NCI-H526 (cell line): ENCODE data around the gene TPCN2.

Experiments used
- DNase-seq, 2 experiments: peaks; one replicate each; lab custom pipeline; 2025; lab: John Stamatoyannopoulos, UW

Gene TPCN2

DNA sequence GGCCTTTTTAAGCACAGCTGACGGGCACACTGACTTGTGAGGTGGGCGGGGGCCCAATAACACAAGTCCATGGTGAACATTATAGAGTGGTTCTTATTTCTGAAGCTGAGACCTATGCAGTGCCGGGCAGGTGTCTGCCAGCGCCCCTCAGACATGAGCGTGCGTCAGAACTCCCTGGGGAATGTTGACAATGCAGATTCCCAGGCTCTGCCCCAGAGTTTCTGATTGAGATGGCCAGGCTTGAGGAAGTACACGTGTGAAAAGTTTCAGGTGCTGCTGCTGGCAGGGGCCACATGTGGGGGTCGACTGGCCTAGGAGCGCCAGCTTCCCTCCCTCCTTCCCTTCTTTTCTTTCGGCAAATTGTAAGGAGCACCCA is 46.2 kb downstream of the TPCN2 start:
- DNase-seq: no peak

DNA sequence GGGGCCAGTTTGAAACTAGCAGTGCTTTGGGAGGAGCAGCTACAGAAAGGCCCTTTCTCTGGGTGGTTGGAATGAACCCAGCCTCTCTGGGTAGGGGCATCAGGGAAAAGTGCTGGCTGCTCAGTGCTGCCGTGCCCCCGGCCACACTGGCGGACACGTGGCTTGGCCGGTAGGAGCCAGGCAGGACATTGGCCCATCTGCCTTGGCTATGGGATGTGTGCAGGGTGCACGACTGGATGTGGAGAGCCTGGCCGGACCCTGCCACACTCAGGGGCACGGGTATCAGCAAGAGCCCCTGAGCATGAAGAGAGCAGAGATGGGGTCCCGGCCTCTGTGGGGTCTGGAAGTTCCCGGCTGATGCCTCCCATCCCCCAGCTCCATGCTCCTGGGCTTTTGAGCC is 46.6 kb downstream of the TPCN2 start:
- DNase-seq: no peak

DNA sequence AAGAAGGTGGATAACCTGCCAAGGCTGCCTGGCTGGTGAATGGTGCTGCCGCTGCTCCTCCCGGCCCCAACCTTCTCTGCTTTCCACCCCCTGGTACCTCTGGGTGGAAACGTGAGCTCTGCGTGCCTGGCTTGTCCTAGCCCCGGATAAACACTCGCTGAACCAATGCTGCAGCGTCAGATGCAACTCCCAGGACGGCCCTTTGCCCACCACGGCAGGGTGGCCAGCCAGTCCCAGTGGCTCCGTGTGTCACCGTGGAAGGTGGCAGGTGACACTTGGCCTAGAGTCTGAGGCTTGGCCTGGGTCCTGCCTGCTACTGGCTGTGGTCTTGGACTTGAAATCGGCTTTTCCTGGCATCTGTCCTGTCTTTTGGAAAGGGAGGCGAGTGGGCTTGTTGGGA is 47.7 kb downstream of the TPCN2 start:
- DNase-seq: no peak

- no peak for DNase-seq
Measured at GRCh38 chr11:69097263-69097662, 48.5 kb downstream of the TPCN2 start.

DNA sequence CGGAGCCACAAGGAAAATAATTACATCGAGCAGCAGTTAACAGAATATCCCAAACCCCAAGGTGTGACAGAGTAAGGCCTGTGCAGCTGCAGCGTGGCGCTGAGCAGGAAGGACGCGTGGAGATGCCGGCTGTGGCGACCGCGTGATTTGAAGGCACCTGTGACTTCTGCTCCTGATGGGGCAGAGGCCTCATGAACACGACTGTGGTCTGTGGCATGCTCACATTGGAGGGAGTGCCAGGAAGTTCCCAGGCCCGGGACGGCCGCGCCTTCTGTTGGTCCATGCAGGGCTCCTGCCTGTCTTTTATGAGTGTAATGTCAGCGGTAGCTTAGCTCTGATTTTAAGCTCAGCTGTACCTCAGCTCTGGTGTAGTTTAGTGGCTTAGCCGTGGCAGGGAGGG is 50.4 kb downstream of the TPCN2 start:
- DNase-seq: no peak

GRCh38 chr11:69100454-69101114 is 51.9 kb downstream of the TPCN2 start:
- no peak for DNase-seq

- peak; percentile 97 to 99 for DNase-seq
Measured at GRCh38 chr11:69101115-69101791, 52.5 kb downstream of the TPCN2 start.

- no peak for DNase-seq
Measured at GRCh38 chr11:69101792-69102695, 53.3 kb downstream of the TPCN2 start.

- DNase-seq: no peak
Measured at GRCh38 chr11:69102732-69103615, 54.2 kb downstream of the TPCN2 start.

GRCh38 chr11:69104212-69104855 is 55.6 kb downstream of the TPCN2 start:
- DNase-seq: no peak

- DNase-seq: no peak
Measured at GRCh38 chr11:69104856-69105395, 56.2 kb downstream of the TPCN2 start.

- DNase-seq: no peak
Measured at GRCh38 chr11:69105461-69106030, 56.8 kb downstream of the TPCN2 start.

GRCh38 chr11:69106031-69106811 is 57.5 kb downstream of the TPCN2 start:
- DNase-seq: no peak

GRCh38 chr11:69107413-69107812 is 58.7 kb downstream of the TPCN2 start:
- DNase-seq: no peak

- DNase-seq: no peak
Measured at GRCh38 chr11:69108030-69108429, 59.3 kb downstream of the TPCN2 start.

GRCh38 chr11:69108559-69108958 is 59.8 kb downstream of the TPCN2 start:
- no peak for DNase-seq

GRCh38 chr11:69109101-69109500 is 60.4 kb downstream of the TPCN2 start:
- DNase-seq: no peak

- no peak for DNase-seq
Measured at GRCh38 chr11:69110451-69110850, 61.7 kb downstream of the TPCN2 start.

- no peak for DNase-seq
Measured at GRCh38 chr11:69111624-69112542, 63.2 kb downstream of the TPCN2 start.
